Kidney (tissue), 14 donors: Measurements from ENCODE around the gene EMP3. TPM values are rescaled to one million over a fixed set of nuclear protein-coding genes. Genes with fewer than 3 reads are reported as not detected.
A peak's percentile ranks its signal among the peaks of the same experiment; 100 is the strongest.

Experiments used
- DNase-seq, 5 donors: peaks; one replicate each; pipeline ENCODE4 v3.0.0-alpha.2; 2013 to 2020
- FAIRE-seq: peaks from 2 replicates; lab custom pipeline; 2012; peaks lifted over from hg19 to GRCh38; lab: Jason Lieb, UNC
- H3K27ac ChIP-seq, 2 donors: one replicate each; pipeline ENCODE4 v1.7.0; 2013; ENCODE audit warnings: low read depth in 2 of 2, low read length in 2 of 2, inconsistent platforms in 1 of 2
- H3K27me3 ChIP-seq: one replicate; pipeline ENCODE4 v1.7.1; 2013; ENCODE audit warnings: low read length, inconsistent platforms; ENCODE audit not compliant: control insufficient read depth, insufficient read depth
- H3K36me3 ChIP-seq, 3 donors: one replicate each; pipeline versions ENCODE4 v1.7.0 to v1.7.1; 2013; ENCODE audit warnings: low read length in 3 of 3, control low read depth in 1 of 3, inconsistent platforms in 1 of 3; ENCODE audit not compliant: insufficient read depth in 3 of 3, control insufficient read depth in 2 of 3
- H3K4me1 ChIP-seq, 3 donors: one replicate each; pipeline versions ENCODE4 v1.7.0 to v1.7.1; 2013; ENCODE audit warnings: low read length in 3 of 3, inconsistent platforms in 1 of 3, low read depth in 1 of 3; ENCODE audit not compliant: control insufficient read depth in 2 of 3, insufficient read depth in 2 of 3
- H3K4me3 ChIP-seq, 3 donors: one replicate each; pipeline versions ENCODE4 v1.7.0 to v1.8.1; 2013; ENCODE audit warnings: low read length in 3 of 3, control low read depth in 1 of 3, inconsistent platforms in 1 of 3
- H3K9ac ChIP-seq, 3 donors: one replicate each; pipeline versions ENCODE4 v1.7.0 to v1.7.1; 2013; ENCODE audit warnings: low read length in 3 of 3, control low read depth in 1 of 3, inconsistent platforms in 1 of 3
- H3K9me3 ChIP-seq, 3 donors: one replicate each; pipeline versions ENCODE4 v1.7.0 to v1.7.1; 2013; ENCODE audit warnings: low read length in 3 of 3, control low read depth in 1 of 3, inconsistent platforms in 1 of 3; ENCODE audit not compliant: control insufficient read depth in 2 of 3, insufficient read depth in 1 of 3
- intact Hi-C: fragments of 100-400 bp; cut with DNase I; formaldehyde crosslinking; loops from one replicate; pipeline ENCODE4 v1.11.1; 2022
- polyA plus RNA-seq: library from polyadenylated mRNA; stranded (reverse); fragments of 350-450 nt; fragmentation: Illumina TruSeq; extraction: RNeasy Lipid Tissue Mini Kit (QIAGEN cat#74804); gene quantifications from one replicate; pipeline ENCODE4 v1.2.3, GENCODE V29; 2014; ENCODE audit warnings: low read depth, low replicate concordance; ENCODE audit not compliant: insufficient read depth
- total RNA-seq: library from RNA; stranded (reverse); fragmentation: NEBNext Ultra II Directional; extraction: Animal tissue kit (Norgen Biotek cat#: 25700); gene quantifications from one replicate; pipeline ENCODE4 v1.2.1, GENCODE V29; 2021
- TF ChIP-seq, protein P1 (sequence below): IDR thresholded peaks from 3 replicates; pipeline ENCODE4 v1.5.1; 2012; ENCODE audit warnings: mild to moderate bottlenecking, moderate library complexity, borderline replicate concordance; ENCODE audit not compliant: insufficient read depth; ENCODE audit errors: extremely low read depth
- donor health status: control.
- donor health status: control.
- donor health status: control.
- donor health status: control.
- donor health status: control.
- donor health status: DM: yes; HTN: yes; CAD: no.
- donor health status: Normal renal cell carcinoma (clear cell type).

EMP3 gene
- total and polyA plus RNA-seq, 2 donors from 2014 or later = 75.9 to 78.6 TPM

DNA sequence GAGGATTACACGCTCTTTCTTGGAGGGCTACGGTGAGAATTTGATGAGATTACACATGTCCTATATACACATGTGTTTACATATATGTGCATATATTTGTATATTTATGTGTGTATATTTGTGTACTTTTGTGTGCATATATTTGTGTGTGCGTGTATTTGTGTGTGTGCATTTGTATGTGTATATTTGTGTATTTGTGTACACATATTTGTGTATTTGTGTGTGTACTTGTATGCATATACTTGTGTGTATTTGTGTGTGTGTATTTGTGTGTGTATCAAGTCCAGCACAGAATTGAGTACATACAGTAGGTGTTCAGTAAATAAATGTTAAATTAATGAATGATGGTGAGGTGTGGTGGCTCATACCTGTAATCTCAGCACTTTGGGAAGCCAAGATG is 36.6 kb downstream of the EMP3 start:
- FAIRE-seq (no peak), DNase-seq (no peak)
- Histone ChIP-seq H3K4me3 (no peak overlapping the region), H3K36me3 (no peaks in the 10 kb centered on the region), H3K27ac (no peak overlapping the region), H3K9me3 (no peaks in the 10 kb centered on the region), H3K4me1 (peaks cover 0 to 7% (median 0%) of the 10 kb centered on the region in 3 donors), H3K27me3 (no peaks in the 10 kb centered on the region), H3K9ac (no peak overlapping the region)
- TF ChIP-seq, protein P1, sequence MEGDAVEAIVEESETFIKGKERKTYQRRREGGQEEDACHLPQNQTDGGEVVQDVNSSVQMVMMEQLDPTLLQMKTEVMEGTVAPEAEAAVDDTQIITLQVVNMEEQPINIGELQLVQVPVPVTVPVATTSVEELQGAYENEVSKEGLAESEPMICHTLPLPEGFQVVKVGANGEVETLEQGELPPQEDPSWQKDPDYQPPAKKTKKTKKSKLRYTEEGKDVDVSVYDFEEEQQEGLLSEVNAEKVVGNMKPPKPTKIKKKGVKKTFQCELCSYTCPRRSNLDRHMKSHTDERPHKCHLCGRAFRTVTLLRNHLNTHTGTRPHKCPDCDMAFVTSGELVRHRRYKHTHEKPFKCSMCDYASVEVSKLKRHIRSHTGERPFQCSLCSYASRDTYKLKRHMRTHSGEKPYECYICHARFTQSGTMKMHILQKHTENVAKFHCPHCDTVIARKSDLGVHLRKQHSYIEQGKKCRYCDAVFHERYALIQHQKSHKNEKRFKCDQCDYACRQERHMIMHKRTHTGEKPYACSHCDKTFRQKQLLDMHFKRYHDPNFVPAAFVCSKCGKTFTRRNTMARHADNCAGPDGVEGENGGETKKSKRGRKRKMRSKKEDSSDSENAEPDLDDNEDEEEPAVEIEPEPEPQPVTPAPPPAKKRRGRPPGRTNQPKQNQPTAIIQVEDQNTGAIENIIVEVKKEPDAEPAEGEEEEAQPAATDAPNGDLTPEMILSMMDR = no peak
- intact Hi-C loops = no loop called here

DNA sequence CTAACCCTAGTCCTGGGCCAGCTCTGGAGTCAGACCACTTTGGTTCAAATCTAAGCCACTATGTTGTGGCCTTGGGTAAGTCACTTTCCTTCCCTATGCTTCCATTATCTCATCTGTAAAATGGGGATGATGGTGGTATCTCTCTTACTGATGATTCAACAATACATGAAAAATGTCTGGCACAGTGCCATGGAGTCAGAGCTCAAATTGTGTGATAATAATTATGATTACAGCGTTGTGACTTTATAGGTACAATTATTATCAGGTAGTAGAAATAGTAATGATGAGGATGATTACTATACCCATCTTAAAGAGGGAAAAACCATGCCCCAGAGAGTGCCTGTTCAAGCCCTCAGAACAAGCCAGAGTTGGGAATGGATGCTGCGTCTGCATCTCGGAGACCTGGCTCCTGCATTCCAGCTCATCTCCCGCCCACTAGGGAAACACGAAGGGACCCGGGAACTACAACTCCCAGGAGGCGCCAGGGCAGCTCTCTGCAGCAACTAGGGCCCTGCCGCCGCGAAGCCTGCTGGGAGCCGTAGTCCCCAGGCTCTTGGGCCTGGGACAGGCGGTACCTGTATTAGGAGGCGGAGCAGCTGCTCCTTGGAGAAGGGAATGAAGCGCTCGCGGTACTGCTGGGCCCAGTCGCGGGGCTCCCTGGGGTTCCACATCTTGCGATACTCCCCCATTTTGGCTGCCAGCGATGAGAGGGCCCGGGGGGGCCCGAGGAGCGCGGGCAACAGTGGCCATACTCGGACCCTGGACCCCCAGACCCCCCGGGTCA is 37.6 kb downstream of the EMP3 start:
- TF ChIP-seq, protein P1 = peak; percentile 19
- intact Hi-C loops = no loop called here
- peak; percentile 68 for FAIRE-seq

DNA sequence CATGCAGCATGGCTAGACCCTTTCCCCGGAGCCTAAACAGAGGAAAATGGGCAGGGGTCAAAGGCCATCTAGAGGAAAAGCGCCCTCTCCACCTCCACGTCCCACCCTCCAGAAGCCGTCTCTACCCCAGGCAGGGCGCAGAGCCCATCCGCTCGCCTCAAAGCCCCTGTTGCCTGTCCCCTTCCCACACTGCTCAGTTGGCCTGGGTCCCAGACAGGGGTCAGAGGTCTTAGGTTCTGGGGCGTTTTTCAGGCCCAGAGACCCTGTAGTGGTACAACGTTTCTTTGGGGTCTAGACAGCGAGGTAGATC is 38.1 kb downstream of the EMP3 start:
- intact Hi-C loops = no loop called here
- DNase-seq (peak in 1 of 5 donors; percentile 89), FAIRE-seq (no peak)
- peak overlapping the region; percentile 34 to 97 (median 82) for H3K9ac ChIP-seq
- peak overlapping the region; percentile 90 to 94 for H3K27ac ChIP-seq
- H3K4me3 ChIP-seq = peak overlapping the region; percentile 45 to 90 (median 82)
- H3K4me1 ChIP-seq = peaks cover 0 to 7% (median 5%) of the 10 kb centered on the region in 3 donors
- H3K9me3 ChIP-seq = no peaks in the 10 kb centered on the region
- no peaks in the 10 kb centered on the region for H3K27me3 ChIP-seq
- H3K36me3 ChIP-seq = no peaks in the 10 kb centered on the region
- TF ChIP-seq, protein P1 = no peak

More for the DNA sequence above, 37.6 kb downstream of the EMP3 start:
- peak; percentile 97 to 99 (median 97) for DNase-seq
- Histone ChIP-seq H3K4me1 (peaks cover 0 to 7% (median 5%) of the 10 kb centered on the region in 3 donors), H3K9me3 (no peaks in the 10 kb centered on the region), H3K27me3 (no peaks in the 10 kb centered on the region), H3K36me3 (no peaks in the 10 kb centered on the region), H3K4me3 (peak overlapping the region; percentile 45 to 90 (median 82)), H3K9ac (peak overlapping the region; percentile 34 to 97 (median 82)), H3K27ac (peak overlapping the region; percentile 90 to 94)
